HG03196 (cell line): ENCODE data around the gene KIF17.
"Not testable (repeated sequence)": the region's sequence is repeated elsewhere in the genome, so short reads cannot be mapped to it uniquely, and the experiment has no call there.

ENCODE experiments used
- ATAC-seq: cut with Tn5 transposase; IDR thresholded peaks from one replicate; pipeline ENCODE4 v1.9.1; 2021; ENCODE audit not compliant: unreplicated experiment

Gene KIF17

DNA sequence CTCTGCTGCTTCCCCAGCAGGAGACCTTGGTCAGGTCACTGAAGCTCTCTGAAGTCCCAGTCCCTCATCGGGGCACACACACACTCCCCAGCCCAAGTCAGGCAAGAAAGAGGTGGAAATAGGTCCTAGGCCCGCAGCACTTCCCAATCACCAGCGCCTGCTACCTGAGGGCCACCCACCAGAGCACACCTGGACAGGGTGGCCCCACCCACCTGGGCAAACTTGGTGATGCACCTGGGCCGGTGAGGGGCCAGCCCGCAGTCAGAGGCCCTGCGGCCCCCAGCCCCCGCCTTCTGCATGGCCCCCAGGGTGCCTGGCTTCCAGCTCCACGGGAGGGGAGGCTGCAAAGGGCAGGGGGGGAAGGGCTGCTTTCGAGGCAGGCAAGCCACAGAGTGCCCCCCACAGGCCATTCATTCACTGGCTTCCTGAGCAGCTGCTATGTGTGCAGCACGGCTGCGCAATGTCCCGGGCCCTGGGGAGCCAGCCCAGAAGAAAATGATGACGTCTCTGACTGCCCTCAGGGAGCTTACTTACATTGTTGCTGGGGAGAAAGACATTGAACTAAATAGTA is 10.0 kb upstream of the KIF17 start:
- no peak for ATAC-seq

- no peak for ATAC-seq
Observed at GRCh38 chr1:20726932-20727745, 9.3 kb upstream of the KIF17 start.

DNA sequence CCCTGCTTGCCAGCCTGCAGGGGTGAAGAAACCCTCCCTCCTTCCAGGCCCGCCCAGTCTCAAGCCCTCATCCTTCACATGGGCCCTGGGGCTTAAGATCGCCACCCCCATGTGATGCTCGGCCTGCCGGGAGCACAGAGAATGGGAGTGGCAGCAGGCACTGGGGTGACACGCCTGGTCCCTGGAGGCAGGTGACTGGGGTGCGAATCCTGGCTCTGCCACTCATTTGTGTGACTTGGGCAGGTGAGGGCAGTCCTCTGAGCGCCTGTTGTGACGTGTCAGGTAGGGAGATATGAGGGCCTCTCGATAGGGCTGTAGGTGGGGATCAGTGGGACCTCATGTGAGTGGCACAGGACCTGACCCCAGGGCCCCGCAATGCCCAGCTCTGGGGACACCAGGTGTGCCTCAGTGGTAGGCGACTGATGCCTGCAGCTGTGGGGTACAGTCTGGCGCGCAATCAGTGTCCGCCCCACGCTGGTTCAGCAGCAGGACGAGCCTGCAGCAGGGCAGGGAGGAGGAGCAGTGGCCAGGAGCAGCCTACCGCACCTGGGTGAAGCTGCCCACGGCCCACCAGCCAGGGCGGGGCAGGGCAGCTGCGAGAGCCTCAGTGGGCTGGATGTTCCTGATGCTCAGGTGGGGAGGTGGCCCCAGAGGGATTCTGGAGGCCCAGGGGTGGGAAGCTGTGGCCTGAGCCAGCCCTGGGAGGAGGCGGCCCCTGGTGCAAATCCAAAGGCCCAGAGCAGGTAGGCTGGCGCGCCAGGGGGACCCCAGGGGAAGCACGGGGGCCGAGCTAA is 8.5 kb upstream of the KIF17 start:
- ATAC-seq = no peak

- ATAC-seq = no peak
Observed at GRCh38 chr1:20725189-20726117, 7.6 kb upstream of the KIF17 start.

GRCh38 chr1:20724364-20725188 is 6.8 kb upstream of the KIF17 start:
- no peak for ATAC-seq

- no peak for ATAC-seq
Observed at GRCh38 chr1:20723537-20724363, 5.9 kb upstream of the KIF17 start.

DNA sequence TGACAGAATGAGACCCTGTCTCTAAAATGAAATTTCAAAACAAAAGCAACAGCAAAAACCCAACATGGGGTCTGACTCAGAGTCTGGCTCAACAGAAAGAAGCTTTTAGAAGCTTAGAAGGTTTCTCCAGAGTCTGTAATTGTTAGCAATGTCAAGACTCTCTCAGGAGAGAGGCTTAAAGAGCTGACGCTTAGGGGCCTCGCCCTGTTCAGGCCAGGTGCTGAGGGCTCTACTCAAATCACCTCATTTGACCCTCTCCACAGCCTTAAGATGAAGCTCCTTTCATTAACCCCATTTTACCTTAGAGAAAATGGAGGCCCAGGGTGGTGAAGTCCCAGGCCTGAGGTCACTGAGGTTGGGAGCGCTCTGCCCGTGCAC is 5.3 kb upstream of the KIF17 start:
- no peak for ATAC-seq

DNA sequence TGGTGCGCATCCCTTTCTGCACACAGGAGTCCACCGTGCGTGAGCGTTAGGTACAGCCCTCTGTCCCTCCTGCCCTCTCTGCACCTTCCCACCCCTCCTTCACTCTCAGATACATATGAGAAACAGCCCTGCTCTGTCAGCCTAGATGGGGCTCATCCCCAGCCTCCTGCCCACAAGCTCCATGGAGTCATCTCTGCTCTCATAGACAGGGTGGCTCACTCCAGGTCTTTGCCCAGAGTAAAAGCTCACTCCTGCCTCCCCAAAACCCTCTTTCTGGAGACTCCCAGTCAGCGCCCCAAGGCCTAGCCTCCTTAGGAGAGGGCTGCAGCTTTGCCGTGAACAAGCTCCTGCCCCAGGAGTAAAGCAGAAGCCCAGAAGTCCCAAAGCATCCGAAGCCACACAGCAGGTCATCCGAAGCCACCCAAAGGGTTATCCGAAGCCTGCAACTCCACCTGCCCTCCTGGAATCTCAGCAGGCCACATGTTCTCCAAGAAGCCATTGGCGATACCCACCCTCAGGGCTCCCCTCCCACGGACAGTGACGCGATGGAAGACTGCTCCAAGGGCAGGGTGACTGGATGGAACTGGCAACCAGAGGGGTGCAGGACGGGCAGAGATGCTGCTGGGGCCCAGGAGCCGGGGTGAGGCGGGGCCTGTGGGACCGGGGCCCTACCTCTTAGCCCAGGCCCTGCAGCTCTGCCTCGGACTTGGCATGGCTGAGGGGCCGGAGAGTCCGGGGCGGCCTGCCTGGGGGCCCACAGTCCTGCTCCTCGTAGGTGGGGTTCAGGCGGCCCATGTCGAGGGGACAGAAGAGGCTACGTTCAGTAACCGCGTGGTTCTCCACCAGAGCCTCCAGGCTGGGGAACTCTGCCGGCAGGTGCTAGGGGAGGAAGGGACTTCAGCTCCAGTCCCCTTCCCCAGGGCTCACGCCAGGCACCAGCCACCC is 3.6 kb upstream of the KIF17 start:
- ATAC-seq = no peak

GRCh38 chr1:20720631-20721091 is 2.9 kb upstream of the KIF17 start:
- ATAC-seq = no peak

GRCh38 chr1:20719871-20720620 is 2.2 kb upstream of the KIF17 start:
- ATAC-seq = no peak

GRCh38 chr1:20719261-20719660 is 1.5 kb upstream of the KIF17 start:
- no peak for ATAC-seq

DNA sequence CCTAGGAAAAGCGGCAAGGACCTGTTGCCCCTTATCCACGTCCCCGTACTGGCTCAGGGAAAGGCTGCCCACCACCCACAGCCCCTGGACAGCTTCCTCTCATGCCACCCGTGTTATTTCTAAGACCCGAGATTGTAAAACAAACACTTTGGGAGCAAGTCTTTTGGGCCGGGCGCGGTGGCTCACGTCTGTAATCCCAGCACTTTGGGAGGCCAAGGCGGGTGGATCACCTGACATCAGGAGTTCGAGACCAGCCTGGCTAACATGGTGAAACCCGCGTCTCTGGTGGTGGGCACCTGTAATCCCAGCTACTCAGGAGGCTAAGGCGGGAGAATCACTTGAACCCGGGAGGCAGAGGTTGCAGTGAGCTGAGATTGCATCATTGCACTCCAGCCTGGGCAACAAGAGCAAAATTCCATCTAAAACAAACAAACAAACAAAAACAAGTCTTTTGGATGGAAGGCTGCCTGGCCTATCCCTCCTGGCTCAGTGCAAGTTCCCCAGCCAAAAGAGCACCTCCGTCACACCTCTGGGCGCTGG is 606 bp upstream of the KIF17 start:
- ATAC-seq = not testable (repeated sequence)

GRCh38 chr1:20716232-20716631 is 1.6 kb downstream of the KIF17 start:
- ATAC-seq = no peak

DNA sequence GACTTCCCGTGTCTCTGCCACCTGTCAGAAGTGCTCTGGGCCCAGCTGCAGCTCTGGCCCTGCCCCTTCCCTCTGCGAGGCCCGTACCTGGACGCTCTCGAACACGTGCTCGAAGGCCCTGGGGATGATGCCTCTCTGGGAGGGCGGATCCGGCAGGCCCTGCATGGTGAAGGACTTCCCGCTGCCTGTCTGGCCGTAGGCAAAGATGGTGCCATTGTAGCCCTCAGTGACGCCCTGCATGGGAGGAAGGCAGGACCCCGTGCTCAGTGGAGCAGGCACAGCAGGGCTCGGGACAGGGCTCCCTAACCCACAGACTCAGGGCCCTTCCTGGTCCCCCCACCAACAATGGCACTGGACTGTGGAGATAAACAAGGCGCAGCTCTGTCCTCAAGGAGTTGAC is 2.4 kb downstream of the KIF17 start:
- ATAC-seq = no peak

DNA sequence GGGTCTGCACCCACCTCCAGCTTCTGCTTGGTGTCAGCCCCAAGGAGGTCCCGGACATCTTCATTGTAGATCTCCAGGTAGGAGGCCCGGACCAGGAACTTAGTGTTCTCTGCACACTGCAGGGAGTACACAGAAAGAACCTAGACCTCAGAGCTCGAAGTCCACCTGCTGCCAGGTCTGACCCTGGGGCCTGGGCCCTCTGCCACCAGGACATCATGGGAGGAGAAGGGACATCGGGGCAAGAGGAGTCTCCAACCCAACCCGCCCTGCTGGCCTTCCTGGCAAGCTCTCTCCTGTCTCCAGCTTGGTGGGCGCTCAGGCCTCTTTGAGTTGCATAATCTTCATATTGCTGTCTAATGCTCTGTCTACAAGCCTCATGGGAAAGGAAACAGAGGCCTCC is 4.4 kb downstream of the KIF17 start:
- ATAC-seq = no peak

DNA sequence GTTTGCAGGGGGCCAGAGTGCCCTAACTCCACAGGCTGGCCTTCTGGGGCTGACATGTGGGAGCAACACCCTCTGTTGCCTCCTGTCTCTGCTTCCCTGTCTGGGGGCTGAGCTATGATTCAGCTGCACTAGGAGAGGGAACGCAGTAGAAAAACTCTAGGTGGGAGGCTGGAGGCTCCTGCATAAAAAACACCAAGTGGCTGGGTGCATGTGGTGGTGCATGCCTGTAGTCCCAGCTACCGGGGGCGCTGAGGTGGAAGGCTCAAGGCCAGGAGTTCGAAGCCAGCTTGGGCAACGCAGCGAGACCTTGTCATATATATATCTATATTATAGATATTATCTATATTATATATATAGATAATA is 5.6 kb downstream of the KIF17 start:
- no peak for ATAC-seq
